ENCODE data around the gene SPAG17. TPM values are rescaled to one million over a fixed set of nuclear protein-coding genes. Genes with fewer than 3 reads are reported as not detected.

The SPAG17 gene
- polyA plus RNA-seq, 2 donors, result 14.2 to 15.4 TPM

GRCh38 chr1:118184739-118185083 lies 317 bp downstream of the SPAG17 start:
- Histone ChIP-seq H3K27ac (ENCODE audit: low read depth in 2 of 2, low read length in 1 of 2) (no peak overlapping the region), H3K36me3 (ENCODE audit: control insufficient read depth in 2 of 2, insufficient read depth in 2 of 2, low read length in 1 of 2) (no peaks in the 10 kb centered on the region), H3K9me3 (ENCODE audit: control insufficient read depth in 2 of 2, insufficient read depth in 1 of 2, low read depth in 1 of 2, low read length in 1 of 2) (no peaks in the 10 kb centered on the region), H3K4me3 (ENCODE audit: low read depth in 1 of 2, low read length in 2 of 2) (peak overlapping the region; percentile 44 to 52), H3K27me3 (ENCODE audit: control insufficient read depth in 1 of 2, insufficient read depth in 2 of 2, low read length in 2 of 2) (no peaks in the 10 kb centered on the region), H3K4me1 (ENCODE audit: control insufficient read depth in 2 of 2, insufficient read depth in 2 of 2, low read length in 1 of 2) (peaks cover 2 to 7% of the 10 kb centered on the region in 2 donors)
- WGBS, 2 donors, result 41 to 47% methylated on average over 11 of the region's 11 CpGs

GRCh38 chr1:118183586-118183985 lies 1.4 kb downstream of the SPAG17 start:
- Histone ChIP-seq H3K4me3 (ENCODE audit: low read depth in 1 of 2, low read length in 2 of 2) (no peak overlapping the region), H3K27me3 (ENCODE audit: control insufficient read depth in 1 of 2, insufficient read depth in 2 of 2, low read length in 2 of 2) (no peaks in the 10 kb centered on the region), H3K4me1 (ENCODE audit: control insufficient read depth in 2 of 2, insufficient read depth in 2 of 2, low read length in 1 of 2) (peaks cover 2 to 7% of the 10 kb centered on the region in 2 donors), H3K9me3 (ENCODE audit: control insufficient read depth in 2 of 2, insufficient read depth in 1 of 2, low read depth in 1 of 2, low read length in 1 of 2) (no peaks in the 10 kb centered on the region), H3K36me3 (ENCODE audit: control insufficient read depth in 2 of 2, insufficient read depth in 2 of 2, low read length in 1 of 2) (no peaks in the 10 kb centered on the region), H3K27ac (ENCODE audit: low read depth in 2 of 2, low read length in 1 of 2) (no peak overlapping the region)
- 84 to 86% methylated on average over 2 of the region's 2 CpGs for WGBS, 2 donors

- H3K27ac ChIP-seq (ENCODE audit: low read depth in 2 of 2, low read length in 1 of 2), result no peak overlapping the region
- H3K9me3 ChIP-seq (ENCODE audit: control insufficient read depth in 2 of 2, insufficient read depth in 1 of 2, low read depth in 1 of 2, low read length in 1 of 2), result no peaks in the 10 kb centered on the region
- 92 to 96% methylated on average over 3 of the region's 3 CpGs for WGBS, 2 donors
- no peaks in the 10 kb centered on the region for H3K36me3 ChIP-seq (ENCODE audit: control insufficient read depth in 2 of 2, insufficient read depth in 2 of 2, low read length in 1 of 2)
- H3K4me3 ChIP-seq (ENCODE audit: low read depth in 1 of 2, low read length in 2 of 2), result no peak overlapping the region
- no peaks in the 10 kb centered on the region for H3K4me1 ChIP-seq (ENCODE audit: control insufficient read depth in 2 of 2, insufficient read depth in 2 of 2, low read length in 1 of 2)
- no peaks in the 10 kb centered on the region for H3K27me3 ChIP-seq (ENCODE audit: control insufficient read depth in 1 of 2, insufficient read depth in 2 of 2, low read length in 2 of 2)
Observed at GRCh38 chr1:118177998-118178397, 7.0 kb downstream of the SPAG17 start.

GRCh38 chr1:118169016-118169415 lies 16.0 kb downstream of the SPAG17 start:
- WGBS, 2 donors, result 63 to 67% methylated on average over 1 of the region's 1 CpG
- Histone ChIP-seq H3K27me3 (ENCODE audit: control insufficient read depth in 1 of 2, insufficient read depth in 2 of 2, low read length in 2 of 2) (no peaks in the 10 kb centered on the region), H3K4me3 (ENCODE audit: low read depth in 1 of 2, low read length in 2 of 2) (no peak overlapping the region), H3K4me1 (ENCODE audit: control insufficient read depth in 2 of 2, insufficient read depth in 2 of 2, low read length in 1 of 2) (no peaks in the 10 kb centered on the region), H3K27ac (ENCODE audit: low read depth in 2 of 2, low read length in 1 of 2) (no peak overlapping the region), H3K9me3 (ENCODE audit: control insufficient read depth in 2 of 2, insufficient read depth in 1 of 2, low read depth in 1 of 2, low read length in 1 of 2) (no peaks in the 10 kb centered on the region), H3K36me3 (ENCODE audit: control insufficient read depth in 2 of 2, insufficient read depth in 2 of 2, low read length in 1 of 2) (no peaks in the 10 kb centered on the region)

DNA sequence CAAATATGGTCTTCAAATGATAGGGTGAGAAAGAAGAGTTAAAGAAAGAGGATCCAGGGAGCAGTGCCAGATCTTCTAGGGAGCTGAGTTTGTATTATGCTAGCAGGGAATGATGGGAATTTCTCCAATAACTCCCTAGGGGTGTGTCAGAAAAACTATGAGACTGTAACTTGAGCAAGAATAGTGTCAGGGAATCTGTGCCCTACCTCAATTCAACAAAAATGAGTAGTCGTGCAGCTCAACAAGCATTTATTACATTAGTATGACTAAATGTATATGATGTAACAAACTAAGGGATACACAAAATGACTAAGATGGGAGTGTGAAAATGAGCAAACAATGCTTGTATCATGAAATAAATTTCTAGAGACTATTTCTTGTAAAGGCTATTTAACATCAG lies 24.2 kb downstream of the SPAG17 start:
- 54 to 66% methylated on average over 1 of the region's 1 CpG for WGBS, 2 donors
- Histone ChIP-seq H3K36me3 (ENCODE audit: control insufficient read depth in 2 of 2, insufficient read depth in 2 of 2, low read length in 1 of 2) (no peaks in the 10 kb centered on the region), H3K4me1 (ENCODE audit: control insufficient read depth in 2 of 2, insufficient read depth in 2 of 2, low read length in 1 of 2) (no peaks in the 10 kb centered on the region), H3K4me3 (ENCODE audit: low read depth in 1 of 2, low read length in 2 of 2) (no peak overlapping the region), H3K27ac (ENCODE audit: low read depth in 2 of 2, low read length in 1 of 2) (no peak overlapping the region), H3K9me3 (ENCODE audit: control insufficient read depth in 2 of 2, insufficient read depth in 1 of 2, low read depth in 1 of 2, low read length in 1 of 2) (no peaks in the 10 kb centered on the region), H3K27me3 (ENCODE audit: control insufficient read depth in 1 of 2, insufficient read depth in 2 of 2, low read length in 2 of 2) (no peaks in the 10 kb centered on the region)

GRCh38 chr1:118159569-118159968 lies 25.5 kb downstream of the SPAG17 start:
- H3K36me3 ChIP-seq (ENCODE audit: control insufficient read depth in 2 of 2, insufficient read depth in 2 of 2, low read length in 1 of 2), result no peaks in the 10 kb centered on the region
- no peaks in the 10 kb centered on the region for H3K9me3 ChIP-seq (ENCODE audit: control insufficient read depth in 2 of 2, insufficient read depth in 1 of 2, low read depth in 1 of 2, low read length in 1 of 2)
- H3K4me1 ChIP-seq (ENCODE audit: control insufficient read depth in 2 of 2, insufficient read depth in 2 of 2, low read length in 1 of 2), result no peaks in the 10 kb centered on the region
- H3K27ac ChIP-seq (ENCODE audit: low read depth in 2 of 2, low read length in 1 of 2), result no peak overlapping the region
- H3K27me3 ChIP-seq (ENCODE audit: control insufficient read depth in 1 of 2, insufficient read depth in 2 of 2, low read length in 2 of 2), result no peaks in the 10 kb centered on the region
- WGBS, 2 donors, result 37 to 50% methylated on average over 4 of the region's 4 CpGs
- no peak overlapping the region for H3K4me3 ChIP-seq (ENCODE audit: low read depth in 1 of 2, low read length in 2 of 2)

- Histone ChIP-seq H3K9me3 (ENCODE audit: control insufficient read depth in 2 of 2, insufficient read depth in 1 of 2, low read depth in 1 of 2, low read length in 1 of 2) (no peaks in the 10 kb centered on the region), H3K4me1 (ENCODE audit: control insufficient read depth in 2 of 2, insufficient read depth in 2 of 2, low read length in 1 of 2) (no peaks in the 10 kb centered on the region), H3K27ac (ENCODE audit: low read depth in 2 of 2, low read length in 1 of 2) (no peak overlapping the region), H3K36me3 (ENCODE audit: control insufficient read depth in 2 of 2, insufficient read depth in 2 of 2, low read length in 1 of 2) (no peaks in the 10 kb centered on the region), H3K4me3 (ENCODE audit: low read depth in 1 of 2, low read length in 2 of 2) (no peak overlapping the region), H3K27me3 (ENCODE audit: control insufficient read depth in 1 of 2, insufficient read depth in 2 of 2, low read length in 2 of 2) (no peaks in the 10 kb centered on the region)
- WGBS, 2 donors, result 60 to 80% methylated on average over 1 of the region's 1 CpG
Observed at GRCh38 chr1:118158924-118159323, 26.1 kb downstream of the SPAG17 start.

DNA sequence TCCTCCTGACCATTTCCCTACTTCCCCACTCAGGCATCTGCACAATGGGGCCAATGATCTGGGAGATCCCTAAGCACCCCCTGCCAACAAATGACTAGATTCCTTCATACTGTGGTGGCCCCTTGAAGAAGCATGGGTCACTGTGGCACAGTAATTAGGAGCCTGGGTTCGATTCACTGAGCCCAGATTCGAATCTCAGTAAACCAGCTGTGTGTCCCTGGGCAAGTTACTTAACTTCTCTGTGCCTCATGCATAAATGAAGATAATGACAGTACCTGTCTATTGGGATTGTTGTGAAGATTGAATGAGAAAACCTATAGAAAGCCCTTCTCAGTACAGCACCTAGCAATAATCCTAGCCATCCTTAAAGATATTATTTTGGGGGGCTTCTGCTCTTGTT lies 27.5 kb downstream of the SPAG17 start:
- no peak overlapping the region for H3K4me3 ChIP-seq (ENCODE audit: low read depth in 1 of 2, low read length in 2 of 2)
- no peaks in the 10 kb centered on the region for H3K36me3 ChIP-seq (ENCODE audit: control insufficient read depth in 2 of 2, insufficient read depth in 2 of 2, low read length in 1 of 2)
- no peaks in the 10 kb centered on the region for H3K9me3 ChIP-seq (ENCODE audit: control insufficient read depth in 2 of 2, insufficient read depth in 1 of 2, low read depth in 1 of 2, low read length in 1 of 2)
- H3K27me3 ChIP-seq (ENCODE audit: control insufficient read depth in 1 of 2, insufficient read depth in 2 of 2, low read length in 2 of 2), result no peaks in the 10 kb centered on the region
- no peaks in the 10 kb centered on the region for H3K4me1 ChIP-seq (ENCODE audit: control insufficient read depth in 2 of 2, insufficient read depth in 2 of 2, low read length in 1 of 2)
- 77 to 87% methylated on average over 2 of the region's 2 CpGs for WGBS, 2 donors
- H3K27ac ChIP-seq (ENCODE audit: low read depth in 2 of 2, low read length in 1 of 2), result no peak overlapping the region

- 79 to 94% methylated on average over 1 of the region's 1 CpG for WGBS, 2 donors
- H3K27ac ChIP-seq (ENCODE audit: low read depth in 2 of 2, low read length in 1 of 2), result no peak overlapping the region
- no peaks in the 10 kb centered on the region for H3K36me3 ChIP-seq (ENCODE audit: control insufficient read depth in 2 of 2, insufficient read depth in 2 of 2, low read length in 1 of 2)
- no peaks in the 10 kb centered on the region for H3K27me3 ChIP-seq (ENCODE audit: control insufficient read depth in 1 of 2, insufficient read depth in 2 of 2, low read length in 2 of 2)
- H3K4me3 ChIP-seq (ENCODE audit: low read depth in 1 of 2, low read length in 2 of 2), result no peak overlapping the region
- H3K4me1 ChIP-seq (ENCODE audit: control insufficient read depth in 2 of 2, insufficient read depth in 2 of 2, low read length in 1 of 2), result no peaks in the 10 kb centered on the region
- no peaks in the 10 kb centered on the region for H3K9me3 ChIP-seq (ENCODE audit: control insufficient read depth in 2 of 2, insufficient read depth in 1 of 2, low read depth in 1 of 2, low read length in 1 of 2)
Observed at GRCh38 chr1:118155106-118155505, 29.9 kb downstream of the SPAG17 start.

GRCh38 chr1:118154220-118154619 lies 30.8 kb downstream of the SPAG17 start:
- Histone ChIP-seq H3K27ac (ENCODE audit: low read depth in 2 of 2, low read length in 1 of 2) (no peak overlapping the region), H3K9me3 (ENCODE audit: control insufficient read depth in 2 of 2, insufficient read depth in 1 of 2, low read depth in 1 of 2, low read length in 1 of 2) (no peaks in the 10 kb centered on the region)
- WGBS, 2 donors, result 86 to 91% methylated on average over 1 of the region's 1 CpG

More at GRCh38 chr1:118154220-118154619, 30.8 kb downstream of the SPAG17 start:
- Histone ChIP-seq H3K36me3 (ENCODE audit: control insufficient read depth in 2 of 2, insufficient read depth in 2 of 2, low read length in 1 of 2) (no peaks in the 10 kb centered on the region), H3K4me3 (ENCODE audit: low read depth in 1 of 2, low read length in 2 of 2) (no peak overlapping the region), H3K27me3 (ENCODE audit: control insufficient read depth in 1 of 2, insufficient read depth in 2 of 2, low read length in 2 of 2) (no peaks in the 10 kb centered on the region), H3K4me1 (ENCODE audit: control insufficient read depth in 2 of 2, insufficient read depth in 2 of 2, low read length in 1 of 2) (no peaks in the 10 kb centered on the region)

Measured in esophagus (tissue), 2 donors.